Suprapubic skin (tissue), 4 donors: Measurements from ENCODE around the gene ARL8A.

Experiments used
- POLR2A ChIP-seq, 2 donors: fragments of 450-650 bp; IDR thresholded peaks; one replicate each; pipeline ENCODE4 v1.6.1; 2017; ENCODE audit warnings: antibody characterized with exemption in 2 of 2, mild to moderate bottlenecking in 2 of 2, moderate library complexity in 2 of 2
- POLR2AphosphoS5 ChIP-seq, 3 donors: sonication (generic); formaldehyde crosslinking; IDR thresholded peaks; one replicate each; pipeline ENCODE4 v1.6.1; 2017; ENCODE audit warnings: antibody characterized with exemption in 3 of 3
- TF ChIP-seq, protein P1 (sequence below), 2 donors: fragments of 200-600 bp in 1 of 2; fragments of 450-650 bp in 1 of 2; sonication (generic) in 1 of 2; IDR thresholded peaks; one replicate each; pipeline ENCODE4 v1.5.1; 2016 to 2019; ENCODE audit warnings: antibody characterized with exemption in 2 of 2, mild to moderate bottlenecking in 1 of 2, moderate library complexity in 1 of 2

DNA sequence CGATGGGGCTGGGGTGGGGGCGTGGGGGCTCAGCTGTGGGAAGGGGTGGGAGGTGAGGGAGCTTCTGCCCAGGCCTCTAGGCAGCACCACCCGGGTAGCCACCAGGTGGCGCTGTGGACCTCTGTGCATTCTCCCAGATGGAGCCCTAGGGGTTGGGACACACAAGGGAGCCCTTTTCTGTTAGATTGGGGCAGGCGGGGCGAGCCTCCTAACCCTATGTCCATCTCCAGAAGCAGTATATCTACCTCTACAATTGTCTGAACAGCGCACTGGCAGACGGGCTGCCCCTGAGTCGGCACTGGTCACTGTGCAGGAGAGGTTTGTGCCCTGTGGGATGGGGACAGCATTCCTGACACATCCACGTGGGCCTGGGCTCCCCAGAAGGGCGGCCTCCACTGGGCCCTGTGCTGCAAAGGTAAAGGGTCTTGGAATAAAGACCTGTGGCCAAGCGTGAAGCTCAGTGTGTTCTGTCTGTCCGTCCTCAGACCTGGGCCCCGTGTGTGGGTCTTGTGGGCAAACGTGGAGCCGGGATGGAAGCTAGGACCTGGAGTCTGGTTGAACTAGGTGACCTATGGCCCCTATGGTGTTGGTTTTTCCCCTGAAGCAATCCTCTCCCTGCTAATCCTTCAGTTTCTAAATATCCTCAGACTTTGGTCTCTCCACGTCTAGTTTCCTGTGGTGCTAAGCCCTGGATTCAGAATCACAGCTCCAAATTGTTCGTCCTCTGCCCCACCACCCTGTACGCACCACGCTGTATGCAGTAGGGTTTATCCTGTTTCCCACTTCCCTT, 44.7 kb upstream of the ARL8A start:
- TF ChIP-seq, protein P1, sequence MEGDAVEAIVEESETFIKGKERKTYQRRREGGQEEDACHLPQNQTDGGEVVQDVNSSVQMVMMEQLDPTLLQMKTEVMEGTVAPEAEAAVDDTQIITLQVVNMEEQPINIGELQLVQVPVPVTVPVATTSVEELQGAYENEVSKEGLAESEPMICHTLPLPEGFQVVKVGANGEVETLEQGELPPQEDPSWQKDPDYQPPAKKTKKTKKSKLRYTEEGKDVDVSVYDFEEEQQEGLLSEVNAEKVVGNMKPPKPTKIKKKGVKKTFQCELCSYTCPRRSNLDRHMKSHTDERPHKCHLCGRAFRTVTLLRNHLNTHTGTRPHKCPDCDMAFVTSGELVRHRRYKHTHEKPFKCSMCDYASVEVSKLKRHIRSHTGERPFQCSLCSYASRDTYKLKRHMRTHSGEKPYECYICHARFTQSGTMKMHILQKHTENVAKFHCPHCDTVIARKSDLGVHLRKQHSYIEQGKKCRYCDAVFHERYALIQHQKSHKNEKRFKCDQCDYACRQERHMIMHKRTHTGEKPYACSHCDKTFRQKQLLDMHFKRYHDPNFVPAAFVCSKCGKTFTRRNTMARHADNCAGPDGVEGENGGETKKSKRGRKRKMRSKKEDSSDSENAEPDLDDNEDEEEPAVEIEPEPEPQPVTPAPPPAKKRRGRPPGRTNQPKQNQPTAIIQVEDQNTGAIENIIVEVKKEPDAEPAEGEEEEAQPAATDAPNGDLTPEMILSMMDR (IDR thresholded peaks at IDR 0.05), result peak; percentile 44 to 94
- TF ChIP-seq POLR2A (IDR thresholded peaks at IDR 0.05) (no peak), POLR2AphosphoS5 (IDR thresholded peaks at IDR 0.05) (no peak)
